ENCODE data around the gene LRRC45. TPM values are rescaled to one million over a fixed set of nuclear protein-coding genes. Genes with fewer than 3 reads are reported as not detected.
A peak's percentile ranks its signal among the peaks of the same experiment; 100 is the strongest.

Gene LRRC45
- total and polyA plus RNA-seq, 2 experiments from 2014 or later, result 16.1 to 40.7 TPM

DNA sequence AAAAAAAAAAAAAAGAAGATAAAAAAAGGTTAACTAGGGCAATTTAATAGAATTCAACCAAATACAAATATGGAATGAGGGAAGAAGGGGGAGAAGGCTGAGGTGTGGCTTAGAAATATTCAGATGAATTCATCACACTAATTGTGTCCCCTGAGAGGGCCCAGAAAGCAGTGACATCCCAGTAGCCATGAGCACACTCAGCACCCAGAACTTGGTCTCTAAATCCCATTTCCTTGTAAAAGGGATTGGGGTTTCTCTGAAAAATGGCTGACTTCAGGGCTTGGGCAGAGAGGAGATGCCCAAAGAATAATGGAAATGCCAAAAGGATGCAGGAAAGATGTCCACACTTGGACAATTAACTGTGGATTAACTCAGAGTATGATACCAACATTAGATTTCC, 49.7 kb upstream of the LRRC45 start (continued):
- no peak for TF ChIP-seq STAT1 (IDR thresholded peaks at IDR 0.05; ENCODE audit: unreplicated experiment)
- TF ChIP-seq POLR2AphosphoS5 (IDR thresholded peaks at IDR 0.05; ENCODE audit: low read depth), result no peak
- TF ChIP-seq NANOG (IDR thresholded peaks at IDR 0.05; ENCODE audit: borderline replicate concordance), result no peak
- TF ChIP-seq ZNF114 (CRISPR knock-in tag; IDR thresholded peaks at IDR 0.05), result no peak
- TF ChIP-seq, protein P1, sequence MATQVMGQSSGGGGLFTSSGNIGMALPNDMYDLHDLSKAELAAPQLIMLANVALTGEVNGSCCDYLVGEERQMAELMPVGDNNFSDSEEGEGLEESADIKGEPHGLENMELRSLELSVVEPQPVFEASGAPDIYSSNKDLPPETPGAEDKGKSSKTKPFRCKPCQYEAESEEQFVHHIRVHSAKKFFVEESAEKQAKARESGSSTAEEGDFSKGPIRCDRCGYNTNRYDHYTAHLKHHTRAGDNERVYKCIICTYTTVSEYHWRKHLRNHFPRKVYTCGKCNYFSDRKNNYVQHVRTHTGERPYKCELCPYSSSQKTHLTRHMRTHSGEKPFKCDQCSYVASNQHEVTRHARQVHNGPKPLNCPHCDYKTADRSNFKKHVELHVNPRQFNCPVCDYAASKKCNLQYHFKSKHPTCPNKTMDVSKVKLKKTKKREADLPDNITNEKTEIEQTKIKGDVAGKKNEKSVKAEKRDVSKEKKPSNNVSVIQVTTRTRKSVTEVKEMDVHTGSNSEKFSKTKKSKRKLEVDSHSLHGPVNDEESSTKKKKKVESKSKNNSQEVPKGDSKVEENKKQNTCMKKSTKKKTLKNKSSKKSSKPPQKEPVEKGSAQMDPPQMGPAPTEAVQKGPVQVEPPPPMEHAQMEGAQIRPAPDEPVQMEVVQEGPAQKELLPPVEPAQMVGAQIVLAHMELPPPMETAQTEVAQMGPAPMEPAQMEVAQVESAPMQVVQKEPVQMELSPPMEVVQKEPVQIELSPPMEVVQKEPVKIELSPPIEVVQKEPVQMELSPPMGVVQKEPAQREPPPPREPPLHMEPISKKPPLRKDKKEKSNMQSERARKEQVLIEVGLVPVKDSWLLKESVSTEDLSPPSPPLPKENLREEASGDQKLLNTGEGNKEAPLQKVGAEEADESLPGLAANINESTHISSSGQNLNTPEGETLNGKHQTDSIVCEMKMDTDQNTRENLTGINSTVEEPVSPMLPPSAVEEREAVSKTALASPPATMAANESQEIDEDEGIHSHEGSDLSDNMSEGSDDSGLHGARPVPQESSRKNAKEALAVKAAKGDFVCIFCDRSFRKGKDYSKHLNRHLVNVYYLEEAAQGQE (IDR thresholded peaks at IDR 0.05; ENCODE audit: unreplicated experiment), result no peak
- no peak for TF ChIP-seq ZNF331 (CRISPR knock-in tag; IDR thresholded peaks at IDR 0.05; ENCODE audit: low read depth)

DNA sequence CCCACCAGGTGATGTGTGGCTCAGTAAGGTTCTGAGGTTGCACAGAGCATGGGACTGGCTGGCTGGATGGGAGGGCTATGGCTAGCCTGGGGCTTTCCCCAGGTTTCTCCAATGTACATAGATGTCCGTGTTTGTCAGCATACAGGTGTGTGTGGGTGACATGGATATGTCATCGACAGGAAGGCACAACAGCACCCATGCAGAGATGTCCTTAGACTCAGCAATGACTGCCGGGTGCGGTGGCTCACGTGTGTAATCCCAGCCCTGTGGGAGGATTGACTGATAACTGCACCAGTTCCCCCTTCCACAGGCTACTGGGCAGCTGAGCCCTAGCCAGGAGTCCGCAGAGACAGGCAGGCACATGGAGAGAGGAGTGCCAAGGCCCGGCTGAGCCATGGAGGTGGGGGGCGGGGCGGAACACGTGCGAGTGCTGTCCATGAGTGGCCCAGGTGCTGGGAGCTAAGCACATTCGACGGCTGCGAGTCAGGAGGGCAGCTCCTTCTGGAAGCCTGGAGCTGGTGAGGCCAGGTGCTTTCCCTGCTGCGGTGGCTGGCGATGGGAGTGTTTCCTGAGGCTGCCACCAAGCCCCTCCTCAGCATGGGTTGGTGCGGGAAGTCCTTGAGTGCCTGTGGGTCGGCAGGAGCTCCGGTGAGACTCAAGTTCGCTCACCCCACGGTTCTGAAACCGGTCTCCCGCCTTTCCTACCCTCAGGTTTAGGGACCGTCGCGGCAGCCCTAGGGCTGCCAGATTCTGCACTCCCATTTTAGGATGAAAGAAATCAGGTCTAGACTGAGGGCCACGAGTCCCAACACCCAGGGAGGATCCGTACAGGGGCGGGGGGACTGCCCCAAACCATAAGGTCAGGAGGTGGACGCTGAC, 46.5 kb upstream of the LRRC45 start:
- H3K27ac Mint-ChIP-seq, result peak overlapping the region; percentile 88; the same call in 1 of the 2 replicates
- peak; percentile 48 for ATAC-seq
- Histone ChIP-seq H3K4me3 (peak overlapping the region; percentile 92), H3K4me1 (ENCODE audit: insufficient read depth) (no peaks in the 10 kb centered on the region), H3K36me3 (ENCODE audit: insufficient read depth) (peaks cover 4% of the 10 kb centered on the region; the same call in 1 of the 2 replicates), H3K79me2 (replicated peaks; ENCODE audit: insufficient read depth) (peaks cover 9% of the 10 kb centered on the region), H3K27me3 (ENCODE audit: insufficient read depth) (peaks cover 31% of the 10 kb centered on the region), H3F3A (replicated peaks; ENCODE audit: low read depth) (peaks cover 4% of the 10 kb centered on the region; the same call in 1 of the 2 replicates), H3K9me2 (ENCODE audit: insufficient read depth) (no peaks in the 10 kb centered on the region), H4K20me1 (replicated peaks; ENCODE audit: insufficient read depth) (no peaks in the 10 kb centered on the region; the same call in 1 of the 2 replicates), H2AFZ (peak overlapping the region; percentile 80), H3K4me2 (peak overlapping the region; percentile 96), H3K27ac (ENCODE audit: low read depth) (no peak overlapping the region)
- H3K9me3 Mint-ChIP-seq, result peaks cover 23% of the 10 kb centered on the region
- peaks cover 33% of the 10 kb centered on the region for H3K27me3 Mint-ChIP-seq (ENCODE audit: insufficient read depth, low read depth, poor library complexity)
- H3K36me3 Mint-ChIP-seq (ENCODE audit: low read depth), result peaks cover 30% of the 10 kb centered on the region
- peak overlapping the region; percentile 89 for H3K4me3 Mint-ChIP-seq
- peak; percentile 77 for DNase-seq (ENCODE audit: low spot score)
- H3K4me1 Mint-ChIP-seq, result peaks cover 6% of the 10 kb centered on the region; the same call in 2 of the 3 replicates
- TF ChIP-seq, protein P2, sequence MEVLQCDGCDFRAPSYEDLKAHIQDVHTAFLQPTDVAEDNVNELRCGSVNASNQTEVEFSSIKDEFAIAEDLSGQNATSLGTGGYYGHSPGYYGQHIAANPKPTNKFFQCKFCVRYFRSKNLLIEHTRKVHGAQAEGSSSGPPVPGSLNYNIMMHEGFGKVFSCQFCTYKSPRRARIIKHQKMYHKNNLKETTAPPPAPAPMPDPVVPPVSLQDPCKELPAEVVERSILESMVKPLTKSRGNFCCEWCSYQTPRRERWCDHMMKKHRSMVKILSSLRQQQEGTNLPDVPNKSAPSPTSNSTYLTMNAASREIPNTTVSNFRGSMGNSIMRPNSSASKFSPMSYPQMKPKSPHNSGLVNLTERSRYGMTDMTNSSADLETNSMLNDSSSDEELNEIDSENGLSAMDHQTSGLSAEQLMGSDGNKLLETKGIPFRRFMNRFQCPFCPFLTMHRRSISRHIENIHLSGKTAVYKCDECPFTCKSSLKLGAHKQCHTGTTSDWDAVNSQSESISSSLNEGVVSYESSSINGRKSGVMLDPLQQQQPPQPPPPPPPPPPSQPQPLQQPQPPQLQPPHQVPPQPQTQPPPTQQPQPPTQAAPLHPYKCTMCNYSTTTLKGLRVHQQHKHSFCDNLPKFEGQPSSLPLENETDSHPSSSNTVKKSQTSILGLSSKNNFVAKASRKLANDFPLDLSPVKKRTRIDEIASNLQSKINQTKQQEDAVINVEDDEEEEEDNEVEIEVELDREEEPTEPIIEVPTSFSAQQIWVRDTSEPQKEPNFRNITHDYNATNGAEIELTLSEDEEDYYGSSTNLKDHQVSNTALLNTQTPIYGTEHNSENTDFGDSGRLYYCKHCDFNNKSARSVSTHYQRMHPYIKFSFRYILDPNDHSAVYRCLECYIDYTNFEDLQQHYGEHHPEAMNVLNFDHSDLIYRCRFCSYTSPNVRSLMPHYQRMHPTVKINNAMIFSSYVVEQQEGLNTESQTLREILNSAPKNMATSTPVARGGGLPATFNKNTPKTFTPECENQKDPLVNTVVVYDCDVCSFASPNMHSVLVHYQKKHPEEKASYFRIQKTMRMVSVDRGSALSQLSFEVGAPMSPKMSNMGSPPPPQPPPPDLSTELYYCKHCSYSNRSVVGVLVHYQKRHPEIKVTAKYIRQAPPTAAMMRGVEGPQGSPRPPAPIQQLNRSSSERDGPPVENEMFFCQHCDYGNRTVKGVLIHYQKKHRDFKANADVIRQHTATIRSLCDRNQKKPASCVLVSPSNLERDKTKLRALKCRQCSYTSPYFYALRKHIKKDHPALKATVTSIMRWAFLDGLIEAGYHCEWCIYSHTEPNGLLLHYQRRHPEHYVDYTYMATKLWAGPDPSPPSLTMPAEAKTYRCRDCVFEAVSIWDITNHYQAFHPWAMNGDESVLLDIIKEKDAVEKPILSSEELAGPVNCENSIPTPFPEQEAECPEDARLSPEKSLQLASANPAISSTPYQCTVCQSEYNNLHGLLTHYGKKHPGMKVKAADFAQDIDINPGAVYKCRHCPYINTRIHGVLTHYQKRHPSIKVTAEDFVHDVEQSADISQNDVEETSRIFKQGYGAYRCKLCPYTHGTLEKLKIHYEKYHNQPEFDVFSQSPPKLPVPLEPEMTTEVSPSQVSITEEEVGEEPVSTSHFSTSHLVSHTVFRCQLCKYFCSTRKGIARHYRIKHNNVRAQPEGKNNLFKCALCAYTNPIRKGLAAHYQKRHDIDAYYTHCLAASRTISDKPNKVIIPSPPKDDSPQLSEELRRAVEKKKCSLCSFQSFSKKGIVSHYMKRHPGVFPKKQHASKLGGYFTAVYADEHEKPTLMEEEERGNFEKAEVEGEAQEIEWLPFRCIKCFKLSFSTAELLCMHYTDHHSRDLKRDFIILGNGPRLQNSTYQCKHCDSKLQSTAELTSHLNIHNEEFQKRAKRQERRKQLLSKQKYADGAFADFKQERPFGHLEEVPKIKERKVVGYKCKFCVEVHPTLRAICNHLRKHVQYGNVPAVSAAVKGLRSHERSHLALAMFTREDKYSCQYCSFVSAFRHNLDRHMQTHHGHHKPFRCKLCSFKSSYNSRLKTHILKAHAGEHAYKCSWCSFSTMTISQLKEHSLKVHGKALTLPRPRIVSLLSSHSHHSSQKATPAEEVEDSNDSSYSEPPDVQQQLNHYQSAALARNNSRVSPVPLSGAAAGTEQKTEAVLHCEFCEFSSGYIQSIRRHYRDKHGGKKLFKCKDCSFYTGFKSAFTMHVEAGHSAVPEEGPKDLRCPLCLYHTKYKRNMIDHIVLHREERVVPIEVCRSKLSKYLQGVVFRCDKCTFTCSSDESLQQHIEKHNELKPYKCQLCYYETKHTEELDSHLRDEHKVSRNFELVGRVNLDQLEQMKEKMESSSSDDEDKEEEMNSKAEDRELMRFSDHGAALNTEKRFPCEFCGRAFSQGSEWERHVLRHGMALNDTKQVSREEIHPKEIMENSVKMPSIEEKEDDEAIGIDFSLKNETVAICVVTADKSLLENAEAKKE (CRISPR knock-in tag; IDR thresholded peaks at IDR 0.05), result no peak
- TF ChIP-seq, protein P3, sequence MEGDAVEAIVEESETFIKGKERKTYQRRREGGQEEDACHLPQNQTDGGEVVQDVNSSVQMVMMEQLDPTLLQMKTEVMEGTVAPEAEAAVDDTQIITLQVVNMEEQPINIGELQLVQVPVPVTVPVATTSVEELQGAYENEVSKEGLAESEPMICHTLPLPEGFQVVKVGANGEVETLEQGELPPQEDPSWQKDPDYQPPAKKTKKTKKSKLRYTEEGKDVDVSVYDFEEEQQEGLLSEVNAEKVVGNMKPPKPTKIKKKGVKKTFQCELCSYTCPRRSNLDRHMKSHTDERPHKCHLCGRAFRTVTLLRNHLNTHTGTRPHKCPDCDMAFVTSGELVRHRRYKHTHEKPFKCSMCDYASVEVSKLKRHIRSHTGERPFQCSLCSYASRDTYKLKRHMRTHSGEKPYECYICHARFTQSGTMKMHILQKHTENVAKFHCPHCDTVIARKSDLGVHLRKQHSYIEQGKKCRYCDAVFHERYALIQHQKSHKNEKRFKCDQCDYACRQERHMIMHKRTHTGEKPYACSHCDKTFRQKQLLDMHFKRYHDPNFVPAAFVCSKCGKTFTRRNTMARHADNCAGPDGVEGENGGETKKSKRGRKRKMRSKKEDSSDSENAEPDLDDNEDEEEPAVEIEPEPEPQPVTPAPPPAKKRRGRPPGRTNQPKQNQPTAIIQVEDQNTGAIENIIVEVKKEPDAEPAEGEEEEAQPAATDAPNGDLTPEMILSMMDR (conservative IDR thresholded peaks at IDR 0.05; ENCODE audit: low read depth in 2 of 2), result no peak
- no peak for TF ChIP-seq ZNF331 (CRISPR knock-in tag; IDR thresholded peaks at IDR 0.05; ENCODE audit: low read depth)
- no peak for TF ChIP-seq EZH2 (IDR thresholded peaks at IDR 0.05; ENCODE audit: low read depth, unreplicated experiment)
- TF ChIP-seq STAT1 (IDR thresholded peaks at IDR 0.05; ENCODE audit: unreplicated experiment), result no peak
- TF ChIP-seq, protein P4, sequence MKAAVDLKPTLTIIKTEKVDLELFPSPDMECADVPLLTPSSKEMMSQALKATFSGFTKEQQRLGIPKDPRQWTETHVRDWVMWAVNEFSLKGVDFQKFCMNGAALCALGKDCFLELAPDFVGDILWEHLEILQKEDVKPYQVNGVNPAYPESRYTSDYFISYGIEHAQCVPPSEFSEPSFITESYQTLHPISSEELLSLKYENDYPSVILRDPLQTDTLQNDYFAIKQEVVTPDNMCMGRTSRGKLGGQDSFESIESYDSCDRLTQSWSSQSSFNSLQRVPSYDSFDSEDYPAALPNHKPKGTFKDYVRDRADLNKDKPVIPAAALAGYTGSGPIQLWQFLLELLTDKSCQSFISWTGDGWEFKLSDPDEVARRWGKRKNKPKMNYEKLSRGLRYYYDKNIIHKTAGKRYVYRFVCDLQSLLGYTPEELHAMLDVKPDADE (IDR thresholded peaks at IDR 0.05), result no peak
